ENCODE data around the gene NELFB.

GRCh38 chr9:137225699-137226331, 29.3 kb upstream of the NELFB start:
- TF ChIP-seq, protein P1, sequence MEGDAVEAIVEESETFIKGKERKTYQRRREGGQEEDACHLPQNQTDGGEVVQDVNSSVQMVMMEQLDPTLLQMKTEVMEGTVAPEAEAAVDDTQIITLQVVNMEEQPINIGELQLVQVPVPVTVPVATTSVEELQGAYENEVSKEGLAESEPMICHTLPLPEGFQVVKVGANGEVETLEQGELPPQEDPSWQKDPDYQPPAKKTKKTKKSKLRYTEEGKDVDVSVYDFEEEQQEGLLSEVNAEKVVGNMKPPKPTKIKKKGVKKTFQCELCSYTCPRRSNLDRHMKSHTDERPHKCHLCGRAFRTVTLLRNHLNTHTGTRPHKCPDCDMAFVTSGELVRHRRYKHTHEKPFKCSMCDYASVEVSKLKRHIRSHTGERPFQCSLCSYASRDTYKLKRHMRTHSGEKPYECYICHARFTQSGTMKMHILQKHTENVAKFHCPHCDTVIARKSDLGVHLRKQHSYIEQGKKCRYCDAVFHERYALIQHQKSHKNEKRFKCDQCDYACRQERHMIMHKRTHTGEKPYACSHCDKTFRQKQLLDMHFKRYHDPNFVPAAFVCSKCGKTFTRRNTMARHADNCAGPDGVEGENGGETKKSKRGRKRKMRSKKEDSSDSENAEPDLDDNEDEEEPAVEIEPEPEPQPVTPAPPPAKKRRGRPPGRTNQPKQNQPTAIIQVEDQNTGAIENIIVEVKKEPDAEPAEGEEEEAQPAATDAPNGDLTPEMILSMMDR (conservative IDR thresholded peaks at IDR 0.05; ENCODE audit: low read depth, low read length), result no peak
- TF ChIP-seq RFX5 (IDR thresholded peaks at IDR 0.05; ENCODE audit: low read depth, low read length), result no peak
- TF ChIP-seq CHD1 (IDR thresholded peaks at IDR 0.05; ENCODE audit: low read depth, low read length), result no peak
- TF ChIP-seq MXI1 (IDR thresholded peaks at IDR 0.05; ENCODE audit: borderline replicate concordance, low read depth, low read length), result no peak
- no peak for TF ChIP-seq MAFK (IDR thresholded peaks at IDR 0.05; ENCODE audit: low read depth, low read length)
- no peak for TF ChIP-seq RCOR1 (IDR thresholded peaks at IDR 0.05; ENCODE audit: insufficient replicate concordance, low read length)
- no peak for TF ChIP-seq FOS (IDR thresholded peaks at IDR 0.05; ENCODE audit: low read depth, low read length)
- TF ChIP-seq NFE2L2 (IDR thresholded peaks at IDR 0.05; ENCODE audit: low read depth, low read length), result no peak
- TF ChIP-seq POLR2A (IDR thresholded peaks at IDR 0.05; ENCODE audit: low read depth, low read length), result no peak
- TF ChIP-seq, protein P2, sequence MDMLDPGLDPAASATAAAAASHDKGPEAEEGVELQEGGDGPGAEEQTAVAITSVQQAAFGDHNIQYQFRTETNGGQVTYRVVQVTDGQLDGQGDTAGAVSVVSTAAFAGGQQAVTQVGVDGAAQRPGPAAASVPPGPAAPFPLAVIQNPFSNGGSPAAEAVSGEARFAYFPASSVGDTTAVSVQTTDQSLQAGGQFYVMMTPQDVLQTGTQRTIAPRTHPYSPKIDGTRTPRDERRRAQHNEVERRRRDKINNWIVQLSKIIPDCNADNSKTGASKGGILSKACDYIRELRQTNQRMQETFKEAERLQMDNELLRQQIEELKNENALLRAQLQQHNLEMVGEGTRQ (IDR thresholded peaks at IDR 0.05; ENCODE audit: low read depth, low read length), result no peak
- no peak for TF ChIP-seq RAD21 (IDR thresholded peaks at IDR 0.05; ENCODE audit: low read length)
- no peak for TF ChIP-seq CEBPB (IDR thresholded peaks at IDR 0.05; ENCODE audit: low read depth, low read length)
- no peak for TF ChIP-seq BHLHE40 (IDR thresholded peaks at IDR 0.05; ENCODE audit: low read depth, low read length)

Data from IMR-90 (cell line).